Psoas muscle (tissue), 8 donors: ENCODE results near the gene RBMS3. TPM values are rescaled to one million over a fixed set of nuclear protein-coding genes. Genes with fewer than 3 reads are reported as not detected.

Experiments
- ATAC-seq, 4 donors: fragments of 200-7000 bp; cut with Tn5 transposase; one replicate each; pipeline ENCODE4 v1.9.1; 2020; ENCODE audit warnings: moderate library complexity in 3 of 4, mild to moderate bottlenecking in 2 of 4
- DNase-seq, 2 donors: peaks; one replicate each; pipeline ENCODE4 v3.0.0-alpha.2; 2020
- H3K27ac ChIP-seq: fragments of 200-600 bp; one replicate; pipeline ENCODE4 v1.8.0; 2022
- H3K27me3 ChIP-seq, 3 donors: fragments of 200-600 bp in 1 of 3; one replicate each; pipeline versions ENCODE4 v1.6.1 to v1.8.0; 2013 to 2022; ENCODE audit warnings: low read length in 2 of 3, mild to moderate bottlenecking in 2 of 3, moderate library complexity in 1 of 3; ENCODE audit not compliant: insufficient read depth in 3 of 3
- H3K36me3 ChIP-seq, 2 donors: fragments of 200-600 bp in 1 of 2; one replicate each; pipeline versions ENCODE4 v1.6.1 to v1.8.0; 2013 to 2022; ENCODE audit warnings: low read depth in 1 of 2, mild to moderate bottlenecking in 1 of 2, moderate library complexity in 1 of 2; ENCODE audit not compliant: insufficient read depth in 1 of 2
- H3K4me1 ChIP-seq: fragments of 200-600 bp; one replicate; pipeline ENCODE4 v1.8.0; 2022
- H3K4me3 ChIP-seq: fragments of 200-600 bp; one replicate; pipeline ENCODE4 v1.8.0; 2022; ENCODE audit warnings: mild to moderate bottlenecking
- H3K9me3 ChIP-seq: fragments of 200-600 bp; one replicate; pipeline ENCODE4 v1.8.0; 2022
- WGBS, 3 donors: extraction: QIAGEN DNeasy Blood & Tissue Kit; methylation state at CpG; one replicate each; pipeline versions ENCODE4 v1.1.6 to v1.1.7; 2013; 5-methylcytosine and 5-hydroxymethylcytosine counted together
- intact Hi-C, 2 donors: fragments of 100-400 bp; cut with DNase I; formaldehyde crosslinking; loops; one replicate each; pipeline versions ENCODE4 v1.11.0 to v1.14.2; 2022
- polyA plus RNA-seq, 3 donors: library from polyadenylated mRNA; stranded (reverse); fragments of 200-250 nt; gene quantifications; one replicate each; pipeline ENCODE4 v1.2.3, GENCODE V29; 2013
- total RNA-seq, 4 donors: library from RNA; stranded (reverse); fragmentation: NEBNext Ultra II Directional in 2 of 4; extraction: Animal tissue kit (Norgen Biotek cat#: 25700) in 2 of 4; gene quantifications; one replicate each; pipeline versions ENCODE4 v1.2.1 to v1.2.4, GENCODE V29; 2021 to 2023
- TF ChIP-seq, protein P1 (sequence below): fragments of 200-600 bp; IDR thresholded peaks from one replicate; pipeline ENCODE4 v1.8.0; 2022; ENCODE audit warnings: antibody characterized with exemption
- donor health status: healthy with polysubstance abuse.
- donor health status: DM: no; HTN: no; CAD: no; lungs with moderate emphysema.
- donor health status: Bipolar disorder and iron deficiency.
- donor health status: healthy.
- donor health status: DM: yes; HTN: yes; CAD: no.
- donor health status: DM: no; HTN: no; CAD: no.
- donor health status: DM: no; HTN: no; CAD: no.
- donor health status: DM: yes; HTN: yes; CAD: no.

The RBMS3 gene
- total and polyA plus RNA-seq, 7 donors: 3.8 to 34.5 (median 23.5) TPM

DNA sequence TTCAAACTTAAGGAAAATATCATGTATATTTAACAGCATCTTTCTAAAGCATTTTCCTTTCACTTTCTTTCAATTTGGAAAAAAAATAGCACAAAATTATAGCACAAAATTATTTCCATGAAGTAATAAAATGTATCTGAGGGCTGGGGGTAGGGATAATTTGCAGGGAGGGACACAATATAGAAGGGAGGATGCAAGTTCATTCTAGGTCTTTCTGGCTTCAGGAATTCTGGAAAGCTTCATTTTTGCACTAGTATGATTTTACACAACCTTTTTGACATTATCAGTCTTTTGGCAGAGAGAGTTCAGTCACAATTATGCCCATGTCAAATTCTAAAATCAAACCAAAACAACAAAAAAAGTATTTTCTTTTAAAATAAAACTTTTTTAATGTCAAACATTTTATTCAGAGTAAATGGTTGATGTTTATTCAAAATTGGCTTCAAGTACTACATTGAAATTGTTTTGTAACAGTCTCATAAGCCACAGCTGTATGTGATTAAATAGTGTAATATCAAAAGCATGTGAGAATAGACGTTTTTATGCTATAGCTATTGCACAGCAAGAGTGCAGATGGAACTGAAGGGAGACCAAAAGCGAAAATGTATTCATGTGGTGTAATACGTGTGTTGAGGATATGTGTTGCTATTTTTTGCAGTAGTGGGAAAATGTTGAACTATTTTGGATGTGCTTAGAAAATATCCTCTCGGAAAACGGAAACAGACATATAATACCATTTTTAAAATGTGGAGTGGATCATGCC is 5.8 kb downstream of the RBMS3 start:
- intact Hi-C loops: loop anchor here (5.0 to 10.0 kb wide), 2 partner anchors 36 to 478 kb away; no protein-coding TSS in a partner anchor
- H3K4me3 ChIP-seq: peak overlapping the region; percentile 76
- H3K36me3 ChIP-seq: no peaks in the 10 kb centered on the region
- no peak for DNase-seq
- WGBS, 3 donors: 5 to 19% (median 5%) methylated on average over 5 of the region's 5 CpGs
- H3K27me3 ChIP-seq: no peaks in the 10 kb centered on the region
- no peaks in the 10 kb centered on the region for H3K9me3 ChIP-seq
- peaks cover 47% of the 10 kb centered on the region for H3K4me1 ChIP-seq
- H3K27ac ChIP-seq: peak overlapping the region; percentile 93
- no peak for ATAC-seq
- TF ChIP-seq, protein P1, sequence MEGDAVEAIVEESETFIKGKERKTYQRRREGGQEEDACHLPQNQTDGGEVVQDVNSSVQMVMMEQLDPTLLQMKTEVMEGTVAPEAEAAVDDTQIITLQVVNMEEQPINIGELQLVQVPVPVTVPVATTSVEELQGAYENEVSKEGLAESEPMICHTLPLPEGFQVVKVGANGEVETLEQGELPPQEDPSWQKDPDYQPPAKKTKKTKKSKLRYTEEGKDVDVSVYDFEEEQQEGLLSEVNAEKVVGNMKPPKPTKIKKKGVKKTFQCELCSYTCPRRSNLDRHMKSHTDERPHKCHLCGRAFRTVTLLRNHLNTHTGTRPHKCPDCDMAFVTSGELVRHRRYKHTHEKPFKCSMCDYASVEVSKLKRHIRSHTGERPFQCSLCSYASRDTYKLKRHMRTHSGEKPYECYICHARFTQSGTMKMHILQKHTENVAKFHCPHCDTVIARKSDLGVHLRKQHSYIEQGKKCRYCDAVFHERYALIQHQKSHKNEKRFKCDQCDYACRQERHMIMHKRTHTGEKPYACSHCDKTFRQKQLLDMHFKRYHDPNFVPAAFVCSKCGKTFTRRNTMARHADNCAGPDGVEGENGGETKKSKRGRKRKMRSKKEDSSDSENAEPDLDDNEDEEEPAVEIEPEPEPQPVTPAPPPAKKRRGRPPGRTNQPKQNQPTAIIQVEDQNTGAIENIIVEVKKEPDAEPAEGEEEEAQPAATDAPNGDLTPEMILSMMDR: no peak

DNA sequence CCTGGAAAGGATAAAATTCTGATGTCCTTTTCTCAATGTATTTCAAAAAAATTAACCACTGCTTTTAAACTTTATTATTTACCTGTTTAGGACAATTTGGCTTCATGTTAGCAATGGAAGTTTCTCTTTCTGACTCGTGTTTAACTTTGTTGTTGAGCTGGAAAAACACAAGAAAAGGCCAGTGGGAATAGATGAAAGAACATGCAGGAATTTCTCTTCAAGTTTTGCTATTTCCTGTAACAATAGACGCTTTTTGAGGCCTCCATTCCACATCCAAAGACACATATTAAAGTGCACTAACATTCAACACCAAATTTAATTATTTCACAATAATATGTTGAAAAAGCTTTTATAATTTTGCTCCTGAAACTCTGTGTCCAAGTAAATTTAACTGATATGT is 9.7 kb downstream of the RBMS3 start:
- WGBS, 3 donors: 36 to 54% (median 40%) methylated on average over 2 of the region's 2 CpGs
- no peak for ATAC-seq

DNA sequence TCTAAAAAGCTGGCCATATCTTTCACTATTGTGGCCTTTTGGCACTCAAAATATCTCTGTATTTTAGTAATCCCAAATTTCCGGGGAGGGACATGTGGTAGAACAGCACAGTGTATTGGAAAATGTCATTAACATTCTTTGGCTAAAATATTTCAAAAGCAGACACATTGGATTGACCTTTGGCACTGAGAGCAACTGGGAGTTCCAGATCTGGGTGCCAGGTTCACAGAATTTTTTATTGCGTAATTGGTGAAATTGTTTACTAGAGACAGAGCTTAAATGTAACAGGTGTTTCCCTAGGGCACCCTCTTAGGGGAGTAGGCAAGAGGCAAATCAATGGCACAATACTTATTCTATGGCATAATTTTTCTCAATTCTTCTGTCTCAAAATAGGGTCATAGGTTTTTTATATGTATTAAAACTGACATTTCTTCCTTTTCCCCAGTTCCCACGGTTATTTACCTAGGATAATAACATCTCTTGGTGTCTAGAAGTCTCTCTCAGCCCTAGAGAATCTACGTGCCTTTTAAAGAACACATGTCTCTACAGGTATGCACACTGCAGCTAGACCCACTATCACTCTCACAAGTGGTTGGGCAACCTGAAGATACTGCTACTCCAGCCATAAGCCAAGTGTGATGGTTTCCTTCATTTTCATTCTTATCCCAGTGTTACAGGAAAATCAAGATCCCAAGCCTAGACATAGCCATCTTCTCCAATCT is 10.6 kb downstream of the RBMS3 start:
- Histone ChIP-seq H3K36me3 (no peaks in the 10 kb centered on the region), H3K27ac (peak overlapping the region; percentile 61), H3K27me3 (no peaks in the 10 kb centered on the region), H3K4me1 (peaks cover 62% of the 10 kb centered on the region), H3K9me3 (no peaks in the 10 kb centered on the region), H3K4me3 (no peak overlapping the region)
- 17 to 25% (median 23%) methylated on average over 4 of the region's 4 CpGs for WGBS, 3 donors
- intact Hi-C loops: loop anchor here in 1 of 2 donors (5.0 kb wide), 1 partner anchor 36 kb away; no protein-coding TSS in a partner anchor
- DNase-seq: no peak
- TF ChIP-seq, protein P1: no peak
- ATAC-seq: peak; percentile 72 to 84 (median 82)

More for the DNA sequence above, 9.7 kb downstream of the RBMS3 start:
- no peaks in the 10 kb centered on the region for H3K36me3 ChIP-seq
- peak overlapping the region; percentile 61 for H3K27ac ChIP-seq
- DNase-seq: no peak
- intact Hi-C loops: loop anchor here in 1 of 2 donors (5.0 kb wide), 1 partner anchor 37 kb away; no protein-coding TSS in a partner anchor
- H3K9me3 ChIP-seq: no peaks in the 10 kb centered on the region
- peak overlapping the region; percentile 76 for H3K4me3 ChIP-seq
- H3K27me3 ChIP-seq: no peaks in the 10 kb centered on the region
- TF ChIP-seq, protein P1: no peak
- H3K4me1 ChIP-seq: peaks cover 62% of the 10 kb centered on the region

DNA sequence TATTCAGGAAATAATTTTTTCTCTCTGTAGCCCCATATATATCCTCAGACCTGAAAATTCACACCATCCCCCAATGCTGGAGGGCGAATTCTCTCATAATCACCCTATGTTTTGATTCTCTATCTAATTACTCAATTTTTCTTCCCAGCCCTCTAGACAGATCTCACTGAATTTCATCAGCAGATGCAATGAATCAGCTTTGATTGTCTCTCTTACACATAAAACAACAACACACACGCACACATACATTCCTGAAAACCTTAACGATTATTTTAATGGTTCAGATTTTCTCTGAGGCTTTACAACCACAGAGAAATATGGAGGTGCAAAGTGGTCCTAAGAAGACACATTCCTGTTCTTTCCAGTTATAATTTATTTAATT is 11.1 kb downstream of the RBMS3 start:
- H3K9me3 ChIP-seq: no peaks in the 10 kb centered on the region
- no peaks in the 10 kb centered on the region for H3K27me3 ChIP-seq
- peak in 1 of 4 donors; percentile 8 for ATAC-seq
- no peak overlapping the region for H3K4me3 ChIP-seq
- no peaks in the 10 kb centered on the region for H3K36me3 ChIP-seq
- peak overlapping the region; percentile 61 for H3K27ac ChIP-seq
- TF ChIP-seq, protein P1: no peak
- 94 to 96% (median 95%) methylated on average over 3 of the region's 3 CpGs for WGBS, 3 donors
- peaks cover 62% of the 10 kb centered on the region for H3K4me1 ChIP-seq
- intact Hi-C loops: loop anchor here in 1 of 2 donors (5.0 kb wide), 1 partner anchor 35 kb away; no protein-coding TSS in a partner anchor
- DNase-seq: no peak
